OCI-LY3 (cell line): ENCODE measurements around the gene SLC27A5.

ENCODE experiments used
- H2AFZ ChIP-seq: fragments of 200-600, 300-600 bp; shearing (Covaris generic); 2 replicates; pipeline ENCODE4 v1.6.0; 2014; ENCODE audit warnings: antibody characterized with exemption, low read depth, low read length
- H3K27ac ChIP-seq: fragments of 200-600, 300-600 bp; sonication (generic); 2 replicates; pipeline ENCODE4 v1.5.1; 2014; ENCODE audit warnings: mild to moderate bottlenecking, low read length, moderate library complexity, mixed read lengths
- H3K27me3 ChIP-seq: fragments of 200-600, 300-600 bp; sonication (generic); 2 replicates; pipeline ENCODE4 v1.6.1; 2014; ENCODE audit warnings: low read depth, low read length, mixed read lengths
- H3K36me3 ChIP-seq: fragments of 200-600, 300-600 bp; sonication (generic); replicated peaks from 2 replicates; pipeline ENCODE3; 2014; ENCODE audit warnings: low read depth, low read length, mixed read lengths
- H3K4me1 ChIP-seq: fragments of 300-600, 200-600 bp; sonication (generic); 2 replicates; pipeline ENCODE4 v1.6.1; 2014; ENCODE audit warnings: low read length, mixed read lengths
- H3K4me2 ChIP-seq: fragments of 200-600, 300-600 bp; sonication (generic); 2 replicates; pipeline ENCODE4 v1.6.1; 2014; ENCODE audit warnings: low read length, mixed read lengths
- H3K4me3 ChIP-seq: fragments of 300-600, 200-600 bp; sonication (generic); 2 replicates; pipeline ENCODE4 v1.5.1; 2014; ENCODE audit warnings: antibody characterized with exemption, mild to moderate bottlenecking, low read length, moderate library complexity
- H3K79me2 ChIP-seq: fragments of 300-600, 200-600 bp; shearing (Covaris generic); 2 replicates; pipeline ENCODE4 v1.6.1; 2014; ENCODE audit warnings: mild to moderate bottlenecking, low read length, mixed read lengths
- H3K9ac ChIP-seq: fragments of 300-600, 200-600 bp; shearing (Covaris generic); 2 replicates; pipeline ENCODE4 v1.6.0; 2014; ENCODE audit warnings: mild to moderate bottlenecking, low read length, moderate library complexity
- H3K9me3 ChIP-seq: fragments of 200-600, 300-600 bp; shearing (Covaris generic); 2 replicates; pipeline ENCODE4 v1.6.1; 2014; ENCODE audit warnings: low read length, mixed read lengths; ENCODE audit not compliant: insufficient read depth
- H4K20me1 ChIP-seq: fragments of 200-600, 300-600 bp; sonication (generic); 2 replicates; pipeline ENCODE4 v1.6.1; 2016; ENCODE audit warnings: low read length, mixed read lengths; ENCODE audit not compliant: insufficient read depth
- CTCF ChIP-seq: fragments of 200-600, 300-600 bp; sonication (generic); IDR thresholded peaks from 2 replicates; pipeline ENCODE4 v1.5.1; 2014; ENCODE audit warnings: antibody characterized with exemption, low read length, low read depth
- EZH2phosphoT487 ChIP-seq: fragments of 200-600 bp; shearing (Covaris generic); IDR thresholded peaks from 2 replicates; pipeline ENCODE4 v1.6.1; 2018; ENCODE audit warnings: antibody characterized with exemption, mixed run types, low read depth

SLC27A5 gene

DNA sequence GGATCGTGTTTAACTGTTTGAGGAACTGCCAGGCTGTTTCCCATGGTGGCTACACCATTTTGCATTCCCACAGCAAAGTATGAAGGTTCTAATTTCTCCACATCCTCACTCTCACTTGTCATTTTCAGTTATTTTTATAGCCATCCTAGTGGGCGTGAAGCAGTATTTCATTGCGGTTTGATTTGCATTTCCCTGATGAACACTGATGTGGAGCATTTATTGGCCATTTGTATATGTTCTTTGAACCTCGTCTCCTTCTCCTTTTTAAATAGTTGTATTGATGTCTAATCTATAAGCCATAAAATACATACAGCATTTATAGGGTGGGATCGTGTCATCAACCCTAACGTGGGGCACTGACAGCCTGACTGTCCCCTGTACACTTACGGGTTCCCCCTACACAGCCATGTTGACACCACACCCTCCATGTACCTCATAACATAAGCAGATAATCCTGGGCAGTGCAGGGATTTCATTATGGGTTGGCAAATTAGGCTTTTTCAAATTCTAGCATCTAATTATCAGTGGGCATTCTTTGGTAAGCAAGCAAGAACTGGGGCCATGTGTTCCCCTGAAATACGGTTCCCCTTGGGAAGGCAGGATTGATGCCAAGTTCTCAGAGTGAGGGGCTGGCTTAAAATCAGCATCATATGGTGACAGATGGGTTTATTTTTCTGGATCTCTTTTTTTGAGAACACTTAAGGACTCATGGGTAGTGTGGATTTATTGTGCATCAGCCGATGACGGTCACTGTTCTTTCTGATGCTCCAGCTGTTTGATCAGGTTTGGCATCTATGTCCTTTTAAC, 19.4 kb upstream of the SLC27A5 start:
- Histone ChIP-seq H3K79me2 (no peaks in the 10 kb centered on the region), H3K9me3 (no peaks in the 10 kb centered on the region), H3K4me3 (no peak overlapping the region), H3K9ac (no peak overlapping the region), H3K4me1 (peaks cover 3% of the 10 kb centered on the region), H4K20me1 (no peaks in the 10 kb centered on the region), H2AFZ (no peak overlapping the region), H3K27me3 (peaks cover 17% of the 10 kb centered on the region), H3K4me2 (no peak overlapping the region), H3K27ac (no peak overlapping the region), H3K36me3 (no peaks in the 10 kb centered on the region)
- TF ChIP-seq EZH2phosphoT487 (no peak), CTCF (no peak)

DNA sequence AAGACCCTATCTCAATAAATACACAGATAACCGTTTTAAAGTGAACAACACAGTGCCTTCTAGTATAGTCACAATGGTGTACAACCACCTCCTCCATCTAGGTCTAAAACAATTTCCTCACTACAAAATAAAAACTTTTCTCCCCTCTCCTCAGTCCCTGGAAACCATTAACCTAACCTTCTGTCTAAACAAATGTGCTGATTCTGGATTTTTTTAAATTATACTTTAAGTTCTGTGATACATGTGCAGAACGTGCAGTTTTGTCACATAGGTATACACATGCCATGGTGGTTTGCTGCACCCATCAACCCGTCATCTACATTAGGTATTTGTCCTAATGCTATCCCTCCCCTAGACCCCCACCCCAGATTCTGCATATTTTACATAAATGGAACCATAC, 17.6 kb upstream of the SLC27A5 start:
- TF ChIP-seq EZH2phosphoT487 = no peak
- no peak for TF ChIP-seq CTCF
- H3K4me2 ChIP-seq = no peak overlapping the region
- H3K27ac ChIP-seq = no peak overlapping the region
- no peaks in the 10 kb centered on the region for H4K20me1 ChIP-seq
- H2AFZ ChIP-seq = no peak overlapping the region
- no peaks in the 10 kb centered on the region for H3K9me3 ChIP-seq
- peaks cover 17% of the 10 kb centered on the region for H3K27me3 ChIP-seq
- H3K79me2 ChIP-seq = no peaks in the 10 kb centered on the region
- H3K9ac ChIP-seq = no peak overlapping the region
- H3K36me3 ChIP-seq = no peaks in the 10 kb centered on the region
- H3K4me1 ChIP-seq = peaks cover 3% of the 10 kb centered on the region
- H3K4me3 ChIP-seq = no peak overlapping the region

- Histone ChIP-seq H3K4me2 (no peak overlapping the region), H3K9ac (no peak overlapping the region), H4K20me1 (no peaks in the 10 kb centered on the region), H3K4me1 (peaks cover 13% of the 10 kb centered on the region), H2AFZ (no peak overlapping the region), H3K27ac (no peak overlapping the region), H3K36me3 (no peaks in the 10 kb centered on the region), H3K9me3 (no peaks in the 10 kb centered on the region), H3K79me2 (peaks cover 18% of the 10 kb centered on the region), H3K4me3 (no peak overlapping the region), H3K27me3 (no peaks in the 10 kb centered on the region)
- TF ChIP-seq EZH2phosphoT487 (no peak), CTCF (no peak)
These were observed 10.9 kb upstream of the SLC27A5 start for GRCh38 chr19:58522709-58523108.

GRCh38 chr19:58521651-58522050, 9.9 kb upstream of the SLC27A5 start:
- H3K4me3 ChIP-seq = no peak overlapping the region
- H4K20me1 ChIP-seq = no peaks in the 10 kb centered on the region
- H3K4me2 ChIP-seq = no peak overlapping the region
- no peak overlapping the region for H2AFZ ChIP-seq
- peaks cover 7% of the 10 kb centered on the region for H3K36me3 ChIP-seq
- H3K9ac ChIP-seq = no peak overlapping the region
- peaks cover 29% of the 10 kb centered on the region for H3K79me2 ChIP-seq
- H3K27ac ChIP-seq = no peak overlapping the region
- TF ChIP-seq CTCF (no peak), EZH2phosphoT487 (no peak)
- no peaks in the 10 kb centered on the region for H3K9me3 ChIP-seq
- peaks cover 13% of the 10 kb centered on the region for H3K4me1 ChIP-seq
- no peaks in the 10 kb centered on the region for H3K27me3 ChIP-seq
